A673 (cell line): Measurements from ENCODE around the gene DPYD.

Experiments
- EZH2 ChIP-seq: fragments of 200-600 bp; sonication (generic); IDR thresholded peaks from 2 replicates; pipeline ENCODE4 v1.6.1; 2017; ENCODE audit warnings: borderline replicate concordance, low read depth, mild to moderate bottlenecking, mixed read lengths, antibody characterized with exemption, low read length; ENCODE audit not compliant: poor library complexity, severe bottlenecking
- TF ChIP-seq, protein P1 (sequence below): fragments of 300-800, 200-600 bp; sonication (generic); conservative IDR thresholded peaks from 2 replicates; pipeline ENCODE4 v1.5.1; 2017; ENCODE audit warnings: low read depth, mild to moderate bottlenecking, antibody characterized with exemption, low read length, moderate library complexity, mixed read lengths

DNA sequence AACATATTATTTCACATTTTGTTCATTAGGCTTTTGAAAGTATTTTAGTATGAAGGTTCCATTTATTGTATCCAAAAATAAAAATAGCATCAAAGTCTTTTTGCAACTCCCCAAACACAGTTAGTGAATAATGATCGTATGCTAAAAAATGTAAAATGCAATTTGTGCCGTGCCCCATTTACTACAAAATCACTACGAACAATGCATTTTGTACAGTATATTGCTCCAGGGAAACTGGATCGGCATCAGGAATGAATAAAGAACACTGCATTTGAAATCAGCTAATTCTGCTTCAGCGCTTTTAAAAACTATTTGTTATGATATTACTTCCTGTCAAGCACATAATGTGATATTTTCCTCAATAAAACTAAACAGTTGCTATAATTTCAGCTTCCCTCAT is 547.8 kb downstream of the DPYD start:
- TF ChIP-seq, protein P1, sequence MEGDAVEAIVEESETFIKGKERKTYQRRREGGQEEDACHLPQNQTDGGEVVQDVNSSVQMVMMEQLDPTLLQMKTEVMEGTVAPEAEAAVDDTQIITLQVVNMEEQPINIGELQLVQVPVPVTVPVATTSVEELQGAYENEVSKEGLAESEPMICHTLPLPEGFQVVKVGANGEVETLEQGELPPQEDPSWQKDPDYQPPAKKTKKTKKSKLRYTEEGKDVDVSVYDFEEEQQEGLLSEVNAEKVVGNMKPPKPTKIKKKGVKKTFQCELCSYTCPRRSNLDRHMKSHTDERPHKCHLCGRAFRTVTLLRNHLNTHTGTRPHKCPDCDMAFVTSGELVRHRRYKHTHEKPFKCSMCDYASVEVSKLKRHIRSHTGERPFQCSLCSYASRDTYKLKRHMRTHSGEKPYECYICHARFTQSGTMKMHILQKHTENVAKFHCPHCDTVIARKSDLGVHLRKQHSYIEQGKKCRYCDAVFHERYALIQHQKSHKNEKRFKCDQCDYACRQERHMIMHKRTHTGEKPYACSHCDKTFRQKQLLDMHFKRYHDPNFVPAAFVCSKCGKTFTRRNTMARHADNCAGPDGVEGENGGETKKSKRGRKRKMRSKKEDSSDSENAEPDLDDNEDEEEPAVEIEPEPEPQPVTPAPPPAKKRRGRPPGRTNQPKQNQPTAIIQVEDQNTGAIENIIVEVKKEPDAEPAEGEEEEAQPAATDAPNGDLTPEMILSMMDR: no peak
- no peak for TF ChIP-seq EZH2
